SK-N-SH (cell line): Measurements from ENCODE around the gene OXSR1.

ENCODE experiments used
- EP300 ChIP-seq, 2 experiments: IDR thresholded peaks; 2 replicates each; pipeline versions ENCODE4 v1.4.0 to v1.6.1; 2012; ENCODE audit warnings: borderline replicate concordance in 1 of 2, low read depth in 1 of 2, low read length in 1 of 2
- EZH2phosphoT487 ChIP-seq: fragments of 200-600 bp; sonication (generic); IDR thresholded peaks from 2 replicates; pipeline ENCODE4 v1.6.1; 2017; ENCODE audit warnings: low read depth, mixed run types, mild to moderate bottlenecking, antibody characterized with exemption, moderate library complexity, borderline replicate concordance
- GATA2 ChIP-seq: sonication (generic); formaldehyde crosslinking; IDR thresholded peaks from 2 replicates; pipeline ENCODE4 v1.5.0; 2020; ENCODE audit warnings: mild to moderate bottlenecking, missing genetic modification reagents
- MXI1 ChIP-seq: IDR thresholded peaks from 2 replicates; pipeline ENCODE4 v1.6.1; 2012; ENCODE audit warnings: mild to moderate bottlenecking, low read depth, low read length, improper control_type of control experiment
- NFIC ChIP-seq: IDR thresholded peaks from 2 replicates; pipeline ENCODE4 v1.4.0; 2012; ENCODE audit warnings: borderline replicate concordance
- NRF1 ChIP-seq: IDR thresholded peaks from 2 replicates; pipeline ENCODE4 v1.6.1; 2012; ENCODE audit warnings: low read depth, mild to moderate bottlenecking, low read length
- POLR2AphosphoS5 ChIP-seq: IDR thresholded peaks from 2 replicates; pipeline ENCODE4 v1.6.1; 2012; ENCODE audit warnings: low read depth, low read length
- RAD21 ChIP-seq: IDR thresholded peaks from 2 replicates; pipeline ENCODE4 v1.6.1; 2012; ENCODE audit warnings: mild to moderate bottlenecking, low read length
- RFX5 ChIP-seq: IDR thresholded peaks from 2 replicates; pipeline ENCODE4 v1.6.1; 2012; ENCODE audit warnings: mild to moderate bottlenecking, improper control_type of control experiment, low read length
- RXRA ChIP-seq: IDR thresholded peaks from 2 replicates; pipeline ENCODE4 v1.4.0; 2012; ENCODE audit warnings: low read depth, mild to moderate bottlenecking, borderline replicate concordance
- SMC3 ChIP-seq: IDR thresholded peaks from 2 replicates; pipeline ENCODE4 v1.6.1; 2012; ENCODE audit warnings: low read depth, low read length, improper control_type of control experiment
- TAF1 ChIP-seq: IDR thresholded peaks from 2 replicates; pipeline ENCODE4 v1.6.1; 2012; ENCODE audit warnings: low read depth, mild to moderate bottlenecking, low read length, moderate library complexity, borderline replicate concordance
- TF ChIP-seq, protein P1 (sequence below): fragments of 200-600 bp; sonication (generic); IDR thresholded peaks from 2 replicates; pipeline ENCODE4 v1.6.1; 2017; ENCODE audit warnings: antibody characterized with exemption, mild to moderate bottlenecking, moderate library complexity
- TF ChIP-seq, protein P2 (sequence below): fragments of 150-350 bp; IDR thresholded peaks from 2 replicates; pipeline ENCODE4 v1.6.1; 2017; ENCODE audit warnings: antibody characterized with exemption, low read length, low read depth, borderline replicate concordance

DNA sequence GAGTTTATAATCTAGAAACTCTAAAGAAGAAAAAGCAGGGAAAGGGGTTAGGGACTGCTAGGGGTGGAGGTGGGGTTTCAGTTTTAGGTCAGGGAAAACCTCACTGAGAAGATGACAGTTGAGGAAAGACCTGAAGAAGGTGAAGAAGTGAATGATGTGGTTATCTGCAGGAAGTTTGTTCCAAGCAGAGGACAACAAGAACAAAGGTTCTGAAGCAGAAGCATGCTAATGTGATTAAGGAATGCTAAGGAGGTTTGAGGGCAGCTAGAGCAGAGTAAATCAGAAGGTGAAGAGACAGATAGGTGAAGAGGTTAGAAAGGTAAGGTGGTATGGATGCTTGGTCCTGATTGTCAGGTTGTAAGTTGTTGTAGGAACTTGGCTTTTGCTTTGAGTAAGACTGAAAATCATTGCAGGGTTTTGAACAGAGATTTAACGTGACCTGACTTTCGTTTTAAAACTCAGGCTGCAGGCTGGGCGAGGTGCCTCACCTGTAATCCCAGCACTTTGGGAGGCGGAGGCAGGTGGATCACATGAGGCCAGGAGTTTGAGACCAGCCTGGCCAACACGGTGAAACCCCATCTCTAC, 8.6 kb downstream of the OXSR1 start:
- TF ChIP-seq, protein P1, sequence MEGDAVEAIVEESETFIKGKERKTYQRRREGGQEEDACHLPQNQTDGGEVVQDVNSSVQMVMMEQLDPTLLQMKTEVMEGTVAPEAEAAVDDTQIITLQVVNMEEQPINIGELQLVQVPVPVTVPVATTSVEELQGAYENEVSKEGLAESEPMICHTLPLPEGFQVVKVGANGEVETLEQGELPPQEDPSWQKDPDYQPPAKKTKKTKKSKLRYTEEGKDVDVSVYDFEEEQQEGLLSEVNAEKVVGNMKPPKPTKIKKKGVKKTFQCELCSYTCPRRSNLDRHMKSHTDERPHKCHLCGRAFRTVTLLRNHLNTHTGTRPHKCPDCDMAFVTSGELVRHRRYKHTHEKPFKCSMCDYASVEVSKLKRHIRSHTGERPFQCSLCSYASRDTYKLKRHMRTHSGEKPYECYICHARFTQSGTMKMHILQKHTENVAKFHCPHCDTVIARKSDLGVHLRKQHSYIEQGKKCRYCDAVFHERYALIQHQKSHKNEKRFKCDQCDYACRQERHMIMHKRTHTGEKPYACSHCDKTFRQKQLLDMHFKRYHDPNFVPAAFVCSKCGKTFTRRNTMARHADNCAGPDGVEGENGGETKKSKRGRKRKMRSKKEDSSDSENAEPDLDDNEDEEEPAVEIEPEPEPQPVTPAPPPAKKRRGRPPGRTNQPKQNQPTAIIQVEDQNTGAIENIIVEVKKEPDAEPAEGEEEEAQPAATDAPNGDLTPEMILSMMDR, result no peak
- TF ChIP-seq EZH2phosphoT487 (no peak), RAD21 (no peak), NFIC (no peak), NRF1 (no peak), EP300 (IDR thresholded peaks at IDR 0.05; ENCODE audit: borderline replicate concordance in 1 of 2, low read depth in 1 of 2, low read length in 1 of 2) (no peak), TAF1 (no peak), POLR2AphosphoS5 (no peak), GATA2 (CRISPR knock-in tag) (no peak), RFX5 (no peak), RXRA (no peak), MXI1 (no peak), SMC3 (no peak)
- TF ChIP-seq, protein P2, sequence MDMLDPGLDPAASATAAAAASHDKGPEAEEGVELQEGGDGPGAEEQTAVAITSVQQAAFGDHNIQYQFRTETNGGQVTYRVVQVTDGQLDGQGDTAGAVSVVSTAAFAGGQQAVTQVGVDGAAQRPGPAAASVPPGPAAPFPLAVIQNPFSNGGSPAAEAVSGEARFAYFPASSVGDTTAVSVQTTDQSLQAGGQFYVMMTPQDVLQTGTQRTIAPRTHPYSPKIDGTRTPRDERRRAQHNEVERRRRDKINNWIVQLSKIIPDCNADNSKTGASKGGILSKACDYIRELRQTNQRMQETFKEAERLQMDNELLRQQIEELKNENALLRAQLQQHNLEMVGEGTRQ, result no peak
